Stimulated activated effector memory CD8-positive, alpha-beta T cell treated with anti-CD3 and anti-CD28 coated beads, Interleukin-12 subunit alpha, Interleukin-12 subunit beta, amount 100 ng/mL, for 72 hours (primary cell): ENCODE data around the gene IFFO2.

Experiments used
- ATAC-seq: fragments of 150-1000 bp; cut with Tn5 transposase; 2 replicates; pipeline ENCODE4 v1.10.0; 2021
- DNase-seq, 2 donors: peaks; one replicate each; pipeline ENCODE4 v3.0.0; 2021 to 2022; ENCODE audit warnings: low spot score in 2 of 2
- H3K27ac Mint-ChIP-seq: one replicate; pipeline ENCODE4 v1.8.0; 2022; ENCODE audit warnings: mild to moderate bottlenecking, mixed read lengths
- H3K36me3 Mint-ChIP-seq: one replicate; pipeline ENCODE4 v1.8.0; 2022; ENCODE audit warnings: mild to moderate bottlenecking, mixed read lengths
- H3K4me1 Mint-ChIP-seq: one replicate; pipeline ENCODE4 v1.8.0; 2022; ENCODE audit warnings: mixed read lengths
- H3K4me3 Mint-ChIP-seq: one replicate; pipeline ENCODE4 v1.8.0; 2022; ENCODE audit warnings: mild to moderate bottlenecking, mixed read lengths
- H3K9me3 Mint-ChIP-seq: one replicate; pipeline ENCODE4 v1.8.0; 2022; ENCODE audit warnings: mixed read lengths

IFFO2 gene

GRCh38 chr1:18913065-18913835, 43.2 kb downstream of the IFFO2 start:
- Mint-ChIP-seq H3K27ac (peak overlapping the region; percentile 86), H3K36me3 (peaks cover 99% of the 10 kb centered on the region)
- ATAC-seq = peak; percentile 78

GRCh38 chr1:18912550-18912949, 43.9 kb downstream of the IFFO2 start:
- ATAC-seq (no peak), DNase-seq (no peak)
- H3K36me3 Mint-ChIP-seq = peaks cover 99% of the 10 kb centered on the region
- H3K27ac Mint-ChIP-seq = peak overlapping the region; percentile 86
- H3K4me3 Mint-ChIP-seq = no peak overlapping the region
- H3K9me3 Mint-ChIP-seq = no peaks in the 10 kb centered on the region
- H3K4me1 Mint-ChIP-seq = peaks cover 30% of the 10 kb centered on the region

More at GRCh38 chr1:18913065-18913835, 43.2 kb downstream of the IFFO2 start:
- Mint-ChIP-seq H3K4me1 (peaks cover 28% of the 10 kb centered on the region), H3K9me3 (no peaks in the 10 kb centered on the region), H3K4me3 (no peak overlapping the region)
- peak; percentile 66 to 87 for DNase-seq

- DNase-seq (no peak), ATAC-seq (no peak)
- H3K4me3 Mint-ChIP-seq = no peak overlapping the region
- no peaks in the 10 kb centered on the region for H3K9me3 Mint-ChIP-seq
- H3K4me1 Mint-ChIP-seq = peaks cover 28% of the 10 kb centered on the region
- peaks cover 99% of the 10 kb centered on the region for H3K36me3 Mint-ChIP-seq
- peak overlapping the region; percentile 85 for H3K27ac Mint-ChIP-seq
Measured at GRCh38 chr1:18908911-18909771, 47.3 kb downstream of the IFFO2 start.

GRCh38 chr1:18907917-18908845, 48.3 kb downstream of the IFFO2 start:
- ATAC-seq (no peak), DNase-seq (no peak)
- no peak overlapping the region for H3K4me3 Mint-ChIP-seq
- peak overlapping the region; percentile 85 for H3K27ac Mint-ChIP-seq
- peaks cover 97% of the 10 kb centered on the region for H3K36me3 Mint-ChIP-seq
- no peaks in the 10 kb centered on the region for H3K9me3 Mint-ChIP-seq
- peaks cover 31% of the 10 kb centered on the region for H3K4me1 Mint-ChIP-seq

- H3K4me1 Mint-ChIP-seq = peaks cover 28% of the 10 kb centered on the region
- DNase-seq (peak; percentile 43 to 73), ATAC-seq (no peak)
- no peak overlapping the region for H3K4me3 Mint-ChIP-seq
- peak overlapping the region; percentile 85 for H3K27ac Mint-ChIP-seq
- H3K36me3 Mint-ChIP-seq = peaks cover 90% of the 10 kb centered on the region
- H3K9me3 Mint-ChIP-seq = no peaks in the 10 kb centered on the region
Measured at GRCh38 chr1:18907021-18907916, 49.2 kb downstream of the IFFO2 start.

GRCh38 chr1:18903291-18903756, 53.2 kb downstream of the IFFO2 start:
- H3K4me3 Mint-ChIP-seq = peak overlapping the region; percentile 96
- no peak for DNase-seq
- peaks cover 31% of the 10 kb centered on the region for H3K4me1 Mint-ChIP-seq
- peak overlapping the region; percentile 98 for H3K27ac Mint-ChIP-seq
- no peaks in the 10 kb centered on the region for H3K9me3 Mint-ChIP-seq
- ATAC-seq = no peak
- H3K36me3 Mint-ChIP-seq = peaks cover 61% of the 10 kb centered on the region

- DNase-seq (peak; percentile 78 to 93), ATAC-seq (peak; percentile 98)
- Mint-ChIP-seq H3K4me1 (peaks cover 24% of the 10 kb centered on the region), H3K9me3 (no peaks in the 10 kb centered on the region), H3K27ac (peak within 1 kb of the TSS; percentile 98), H3K36me3 (peaks cover 55% of the 10 kb centered on the region), H3K4me3 (peak within 1 kb of the TSS; percentile 96)
Measured at GRCh38 chr1:18902523-18903290, 53.8 kb downstream of the IFFO2 start, which contains the start of gene ALDH4A1. TSS of gene ALDH4A1 (minus strand) at chr1:18902555. CDS start at chr1:18902523, 32 bp downstream.

- Mint-ChIP-seq H3K4me3 (peak overlapping the region; percentile 96), H3K36me3 (peaks cover 48% of the 10 kb centered on the region), H3K27ac (peak overlapping the region; percentile 98), H3K4me1 (peaks cover 22% of the 10 kb centered on the region), H3K9me3 (no peaks in the 10 kb centered on the region)
- ATAC-seq (no peak), DNase-seq (no peak)
Measured at GRCh38 chr1:18901952-18902522, 54.4 kb downstream of the IFFO2 start.

GRCh38 chr1:18901147-18901951, 55.1 kb downstream of the IFFO2 start:
- Mint-ChIP-seq H3K4me1 (peaks cover 22% of the 10 kb centered on the region), H3K27ac (peak overlapping the region; percentile 98), H3K4me3 (peak overlapping the region; percentile 96), H3K9me3 (no peaks in the 10 kb centered on the region), H3K36me3 (peaks cover 41% of the 10 kb centered on the region)
- ATAC-seq (no peak), DNase-seq (no peak)

GRCh38 chr1:18900303-18900841, 56.1 kb downstream of the IFFO2 start:
- no peaks in the 10 kb centered on the region for H3K9me3 Mint-ChIP-seq
- peaks cover 22% of the 10 kb centered on the region for H3K4me1 Mint-ChIP-seq
- DNase-seq (no peak), ATAC-seq (no peak)
- no peak overlapping the region for H3K27ac Mint-ChIP-seq
- H3K36me3 Mint-ChIP-seq = peaks cover 31% of the 10 kb centered on the region
- H3K4me3 Mint-ChIP-seq = no peak overlapping the region

GRCh38 chr1:18899363-18900049, 57.0 kb downstream of the IFFO2 start:
- Mint-ChIP-seq H3K4me1 (peaks cover 22% of the 10 kb centered on the region), H3K9me3 (no peaks in the 10 kb centered on the region), H3K27ac (no peak overlapping the region), H3K36me3 (peaks cover 23% of the 10 kb centered on the region), H3K4me3 (no peak overlapping the region)
- no peak for ATAC-seq
- no peak for DNase-seq

- H3K4me1 Mint-ChIP-seq = peaks cover 17% of the 10 kb centered on the region
- no peaks in the 10 kb centered on the region for H3K9me3 Mint-ChIP-seq
- H3K36me3 Mint-ChIP-seq = peaks cover 16% of the 10 kb centered on the region
- DNase-seq = no peak
- peak overlapping the region; percentile 33 for H3K27ac Mint-ChIP-seq
- ATAC-seq = no peak
- no peak overlapping the region for H3K4me3 Mint-ChIP-seq
Measured at GRCh38 chr1:18898567-18898966, 57.9 kb downstream of the IFFO2 start.
